Fibroblast of skin of right biceps (primary cell): ENCODE measurements around the gene CGB5.
A peak's percentile ranks its signal among the peaks of the same experiment; 100 is the strongest.
"Not testable (repeated sequence)": the region's sequence is repeated elsewhere in the genome, so short reads cannot be mapped to it uniquely, and the experiment has no call there.

Source experiments
- DNase-seq: peaks from one replicate; pipeline ENCODE4 v3.0.0-alpha.2; 2013

Gene CGB5

GRCh38 chr19:49022116-49022515, 21.5 kb upstream of the CGB5 start:
- DNase-seq = no peak

DNA sequence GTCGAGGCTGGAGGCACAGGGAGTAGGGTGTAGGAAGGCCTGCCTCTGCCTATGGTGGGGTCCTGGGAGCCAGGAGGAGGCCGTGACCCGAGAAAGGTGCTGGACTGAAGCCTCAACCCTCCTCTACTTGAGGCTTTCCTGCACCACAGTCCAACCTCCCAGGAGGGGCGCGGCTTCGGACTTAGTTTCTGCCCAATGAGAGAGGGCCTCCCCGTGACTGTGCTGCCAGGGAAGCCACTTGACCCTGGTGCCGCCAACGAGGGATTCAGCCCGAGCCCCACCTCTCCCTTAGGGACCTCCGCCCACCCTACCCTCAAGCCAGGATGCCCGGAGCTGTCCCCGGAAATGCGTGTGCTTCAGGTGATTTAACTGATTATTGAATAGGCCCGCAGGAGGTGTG, 19.4 kb upstream of the CGB5 start, which contains the start of gene CGB3:
CGB3 (minus strand) TSS at position 101 of the 400 bp plus-strand sequence. CDS start 362 bp downstream, outside the sequence.
- DNase-seq = not testable (repeated sequence)

- DNase-seq = not testable (repeated sequence)
These were observed 18.6 kb upstream of the CGB5 start for GRCh38 chr19:49025088-49025487.

DNA sequence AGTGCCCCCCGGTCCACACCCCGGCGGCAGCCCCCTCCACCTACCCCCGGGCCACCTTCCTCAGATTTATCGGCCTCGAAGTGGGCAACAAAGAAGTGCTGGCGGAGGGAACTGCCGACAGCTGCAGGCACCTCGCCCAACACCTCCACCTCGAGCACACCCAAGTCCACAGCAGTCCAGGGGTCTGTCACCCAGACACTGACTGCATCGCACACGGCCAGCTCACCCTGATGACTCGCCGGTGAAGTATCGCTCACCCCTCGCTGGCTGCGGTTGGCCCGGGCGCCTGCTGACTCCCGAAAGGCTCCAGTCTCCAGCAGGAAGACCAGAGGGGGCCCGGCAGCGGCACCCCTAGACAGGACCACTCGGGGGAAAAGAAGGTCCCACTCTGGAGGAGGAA, 18.0 kb upstream of the CGB5 start:
- DNase-seq = peak; percentile 52

DNA sequence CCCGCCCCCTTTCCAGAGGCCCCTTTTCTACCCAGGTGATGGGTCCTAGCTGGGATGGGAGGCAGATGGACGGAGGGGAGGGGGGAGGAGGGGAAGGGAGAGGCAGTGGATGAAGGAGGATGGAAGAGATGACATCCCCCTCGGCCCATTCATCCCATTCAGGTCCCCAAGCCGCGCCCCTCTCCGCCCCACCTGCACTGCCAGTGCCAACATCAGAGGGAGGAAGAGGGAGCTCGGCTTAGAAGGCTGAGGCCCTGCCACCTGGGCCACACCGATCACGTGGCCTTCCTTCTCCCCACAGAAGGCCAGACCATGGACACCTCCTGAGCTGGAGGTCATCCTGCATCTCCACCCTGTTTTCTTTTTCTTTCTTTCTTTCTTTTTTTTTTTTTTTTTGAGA, 15.0 kb upstream of the CGB5 start:
- DNase-seq = not testable (repeated sequence)

- DNase-seq = peak; percentile 71
These were observed 13.9 kb upstream of the CGB5 start for GRCh38 chr19:49029749-49030148.

- not testable (repeated sequence) for DNase-seq
These were observed 13.3 kb upstream of the CGB5 start for GRCh38 chr19:49030323-49030722.

DNA sequence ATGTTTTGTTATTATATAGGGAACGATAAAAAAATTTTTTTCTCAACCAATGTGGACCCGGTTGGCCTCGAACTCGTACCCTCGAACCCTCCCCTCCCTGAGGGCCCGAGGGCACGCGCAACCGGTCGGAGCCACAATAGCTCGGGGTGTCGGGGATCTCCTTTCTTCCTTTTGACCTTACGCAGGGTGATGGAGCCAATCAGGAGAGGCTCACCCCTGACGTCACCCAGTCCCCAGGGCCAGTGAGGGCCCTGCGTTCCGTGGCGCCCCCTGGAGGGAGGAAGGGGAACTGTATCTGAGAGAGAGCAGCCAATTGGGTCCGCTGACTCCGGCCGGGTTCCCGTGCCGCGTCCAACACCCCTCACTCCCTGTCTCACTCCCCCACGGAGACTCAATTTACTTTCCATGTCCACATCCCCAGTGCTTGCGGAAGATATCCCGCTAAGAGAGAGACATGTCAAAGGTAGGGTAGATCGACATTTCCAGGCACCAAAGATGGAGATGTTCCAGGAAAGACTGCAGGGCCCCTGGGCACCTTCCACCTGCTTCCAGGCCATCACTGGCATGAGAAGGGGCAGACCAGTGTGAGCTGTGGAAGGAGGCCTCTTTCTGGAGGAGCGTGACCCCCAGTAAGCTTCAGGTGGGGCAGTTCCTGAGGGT, 11.9 kb upstream of the CGB5 start, which contains the start of gene CGB2:
CGB2 (plus strand) TSS at position 249 of the 660 bp plus-strand sequence; CDS start at position 455, 206 bp downstream.
- DNase-seq = peak; percentile 28

DNA sequence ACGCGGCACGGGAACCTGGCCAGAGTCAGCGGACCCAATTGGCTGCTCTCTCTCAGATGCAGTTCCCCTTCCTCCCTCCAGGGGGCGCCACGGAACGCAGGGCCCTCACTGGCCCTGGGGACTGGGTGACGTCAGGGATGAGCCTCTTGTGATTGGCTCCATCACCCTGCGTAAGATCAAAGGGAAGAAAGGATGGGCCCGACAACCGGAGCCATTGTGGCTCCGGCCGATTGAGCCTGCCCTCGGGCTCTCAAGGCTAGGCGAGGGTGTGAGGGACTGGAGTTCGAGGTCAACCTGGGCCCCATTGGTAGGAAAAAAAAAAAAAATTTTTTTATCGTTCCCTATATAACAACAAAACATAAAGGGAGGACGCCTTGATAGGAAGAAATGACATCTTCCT, 6.8 kb upstream of the CGB5 start, which contains the start of gene CGB1:
CGB1 (minus strand) TSS at position 81 of the 400 bp plus-strand sequence. CDS start 184 bp downstream, outside the sequence.
- DNase-seq = not testable (repeated sequence)

GRCh38 chr19:49038111-49038510, 5.5 kb upstream of the CGB5 start:
- DNase-seq = not testable (repeated sequence)

DNA sequence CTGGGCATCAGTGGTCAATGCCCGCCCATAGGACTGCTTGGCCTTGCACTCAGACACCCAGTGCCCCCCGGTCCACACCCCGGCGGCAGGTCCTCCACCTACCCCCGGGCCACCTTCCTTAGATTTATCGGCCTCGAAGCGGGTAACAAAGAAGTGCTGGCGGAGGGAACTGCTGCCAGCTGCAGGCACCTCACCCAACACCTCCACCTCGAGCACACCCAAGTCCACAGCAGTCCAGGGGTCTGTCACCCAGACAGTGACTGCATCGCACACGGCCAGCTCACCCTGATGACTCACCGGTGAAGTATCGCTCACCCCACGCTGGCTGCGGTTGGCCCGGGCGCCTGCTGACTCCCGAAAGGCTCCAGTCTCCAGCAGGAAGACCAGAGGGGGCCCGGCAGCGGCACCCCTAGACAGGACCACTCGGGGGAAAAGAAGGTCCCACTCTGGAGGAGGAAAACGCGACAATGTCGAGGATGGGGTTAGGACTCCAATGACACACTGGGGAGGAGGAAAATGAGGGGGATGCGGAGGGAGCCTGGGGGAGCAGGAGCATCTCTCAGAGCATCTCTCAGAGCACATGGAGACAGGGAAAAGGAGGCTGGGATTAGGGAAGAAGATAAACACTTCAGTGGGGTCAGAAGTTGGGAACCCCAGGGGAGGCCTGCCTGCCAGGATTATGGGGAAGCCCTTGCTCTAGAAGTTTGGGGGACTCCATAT, 4.9 kb upstream of the CGB5 start:
- DNase-seq = peak; percentile 80

DNA sequence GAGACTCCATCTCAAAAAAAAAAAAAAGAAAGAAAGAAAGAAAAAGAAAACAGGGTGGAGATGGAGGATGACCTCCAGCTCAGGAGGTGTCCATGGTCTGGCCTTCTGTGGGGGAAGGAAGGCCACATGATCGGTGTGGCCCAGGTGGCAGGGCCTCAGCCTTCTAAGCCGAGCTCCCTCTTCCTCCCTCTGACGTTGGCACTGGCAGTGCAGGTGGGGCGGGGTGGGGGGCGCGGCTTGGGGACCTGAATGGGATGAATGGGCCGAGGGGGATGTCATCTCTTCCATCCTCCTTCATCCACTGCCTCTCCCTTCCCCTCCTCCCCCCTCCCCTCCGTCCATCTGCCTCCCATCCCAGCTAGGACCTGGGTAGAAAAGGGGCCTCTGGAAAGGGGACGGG, 3.9 kb upstream of the CGB5 start:
- DNase-seq = not testable (repeated sequence)

DNA sequence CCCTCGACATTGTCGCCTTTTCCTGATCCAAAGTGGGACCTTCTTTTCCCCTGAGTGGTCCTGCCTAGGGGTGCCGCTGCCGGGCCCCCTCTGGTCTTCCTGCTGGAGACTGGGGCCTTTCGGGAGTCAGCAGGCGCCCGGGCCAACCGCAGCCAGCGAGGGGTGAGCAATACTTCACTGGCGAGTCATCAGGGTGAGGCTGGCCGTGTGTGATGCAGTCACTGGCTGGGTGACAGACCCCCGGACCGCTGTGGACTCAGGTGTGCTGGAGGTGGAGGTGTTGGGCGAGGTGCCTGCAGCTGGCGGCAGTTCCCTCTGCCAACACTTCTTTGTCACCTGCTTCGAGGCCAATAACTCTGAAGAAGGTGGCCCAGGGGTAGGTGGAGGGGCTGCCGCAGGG, 1.5 kb upstream of the CGB5 start:
- DNase-seq = peak; percentile 49

DNA sequence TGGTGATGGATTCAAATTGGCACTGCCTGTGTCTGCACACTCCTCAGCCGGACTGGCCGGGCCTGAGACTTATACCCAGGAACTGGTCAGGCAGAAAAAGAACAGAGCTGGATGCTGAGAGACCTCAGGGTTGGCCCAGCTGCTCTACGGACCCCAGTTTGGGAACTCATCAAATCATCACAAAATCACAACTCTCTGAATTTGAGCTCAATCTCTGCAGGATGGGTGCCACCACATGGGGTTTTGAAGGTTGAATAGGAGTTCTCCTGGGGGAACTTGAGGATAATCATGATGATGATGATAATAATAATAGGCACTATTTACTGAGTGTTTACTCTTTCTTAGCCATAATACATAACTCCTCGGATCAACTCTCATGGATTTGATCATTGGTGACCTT, 982 bp upstream of the CGB5 start:
- not testable (repeated sequence) for DNase-seq

DNA sequence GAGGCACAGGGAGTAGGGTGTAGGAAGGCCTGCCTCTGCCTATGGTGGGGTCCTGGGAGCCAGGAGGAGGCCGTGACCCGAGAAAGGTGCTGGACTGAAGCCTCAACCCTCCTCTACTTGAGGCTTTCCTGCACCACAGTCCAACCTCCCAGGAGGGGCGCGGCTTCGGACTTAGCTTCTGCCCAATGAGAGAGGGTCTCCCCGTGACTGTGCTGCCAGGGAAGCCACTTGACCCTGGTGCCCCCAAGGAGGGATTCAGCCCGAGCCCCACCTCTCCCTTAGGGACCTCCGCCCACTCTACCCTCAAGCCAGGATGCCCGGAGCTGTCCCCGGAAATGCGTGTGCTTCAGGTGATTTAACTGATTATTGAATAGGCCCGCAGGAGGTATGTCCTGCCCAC, 5.4 kb downstream of the CGB5 start, which contains the start of gene CGB8:
CGB8 (minus strand) TSS at position 101 of the 400 bp plus-strand sequence. CDS start 372 bp downstream, outside the sequence.
- DNase-seq = not testable (repeated sequence)

GRCh38 chr19:49049834-49050233, 6.2 kb downstream of the CGB5 start:
- not testable (repeated sequence) for DNase-seq

GRCh38 chr19:49050376-49051033, 6.9 kb downstream of the CGB5 start:
- DNase-seq = peak; percentile 82

- peak; percentile 58 for DNase-seq
These were observed 12.7 kb downstream of the CGB5 start for GRCh38 chr19:49056101-49056901.

- DNase-seq = not testable (repeated sequence)
These were observed 13.4 kb downstream of the CGB5 start for GRCh38 chr19:49056902-49057596.

GRCh38 chr19:49057636-49058234, 14.1 kb downstream of the CGB5 start, which contains the start of gene CGB7:
CGB7 (minus strand) TSS chr19:49057749; CDS start chr19:49055375, 2,374 bp downstream.
- DNase-seq = peak; percentile 67

DNA sequence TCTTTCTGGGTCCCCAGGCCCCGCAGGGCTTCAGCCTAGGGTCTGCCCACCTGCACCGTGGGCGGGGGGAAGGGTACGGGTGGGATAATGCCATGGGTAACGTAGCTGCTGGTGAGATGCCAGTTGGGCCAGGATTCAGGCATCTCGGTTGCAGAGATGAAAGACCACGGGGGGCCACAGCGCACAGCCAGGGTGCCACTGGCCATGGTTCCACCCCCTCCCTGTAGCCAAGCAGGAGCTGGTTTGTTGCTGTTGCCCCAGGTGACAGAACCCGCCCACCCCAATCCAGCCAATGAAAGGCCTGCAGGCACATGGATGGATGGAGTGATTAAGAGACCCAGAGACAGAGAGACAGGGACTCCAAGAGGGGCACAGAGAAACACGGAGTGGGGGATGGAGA, 14.9 kb downstream of the CGB5 start:
- DNase-seq = peak; percentile 70
